Anterior cingulate cortex (tissue), 58 donors: Measurements from ENCODE around the gene MAN2B2.

Experiments
- DNase-seq, 58 donors: peaks; one replicate each; lab custom pipeline; 2025; lab: John Stamatoyannopoulos, UW

Gene MAN2B2

DNA sequence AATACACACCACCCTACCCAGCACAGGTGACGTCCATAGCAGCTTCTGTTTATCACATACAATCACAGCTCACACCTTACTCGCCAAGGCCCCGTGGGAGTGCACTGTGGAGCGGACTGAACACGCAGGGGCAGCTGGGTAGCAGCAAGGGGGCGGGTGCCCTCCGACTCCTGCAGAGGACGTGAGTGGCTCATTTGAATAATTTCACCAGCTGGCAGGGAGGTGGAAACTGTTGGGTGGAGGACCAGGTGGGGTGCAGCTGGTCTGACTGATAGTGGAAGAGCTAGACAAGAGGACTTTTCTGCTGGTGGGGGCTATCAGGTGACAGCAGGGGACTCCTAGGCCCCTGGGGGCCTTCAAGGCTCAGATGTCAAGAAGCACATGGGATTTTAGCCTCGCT, 16.3 kb downstream of the MAN2B2 start:
- no peak for DNase-seq

DNA sequence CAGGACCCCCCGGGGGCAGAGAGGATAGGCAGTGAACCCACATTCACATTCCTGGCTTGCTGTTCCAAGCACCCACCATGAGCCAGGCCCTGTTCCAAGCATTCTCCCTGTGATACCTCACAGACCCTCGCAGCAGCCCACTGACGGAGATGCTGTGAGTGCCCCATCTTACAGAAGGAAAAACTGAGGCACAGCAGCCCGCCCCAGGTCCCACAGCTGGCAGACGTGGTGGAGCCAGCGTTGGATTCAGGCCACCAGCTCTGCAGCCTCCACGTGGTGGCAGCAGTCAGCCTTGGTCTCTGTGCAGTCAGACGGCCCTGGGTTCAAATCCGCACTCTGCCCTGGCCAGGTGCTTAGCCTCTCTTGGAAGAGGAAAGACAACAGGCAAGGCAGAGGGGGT, 16.8 kb downstream of the MAN2B2 start:
- no peak for DNase-seq

DNA sequence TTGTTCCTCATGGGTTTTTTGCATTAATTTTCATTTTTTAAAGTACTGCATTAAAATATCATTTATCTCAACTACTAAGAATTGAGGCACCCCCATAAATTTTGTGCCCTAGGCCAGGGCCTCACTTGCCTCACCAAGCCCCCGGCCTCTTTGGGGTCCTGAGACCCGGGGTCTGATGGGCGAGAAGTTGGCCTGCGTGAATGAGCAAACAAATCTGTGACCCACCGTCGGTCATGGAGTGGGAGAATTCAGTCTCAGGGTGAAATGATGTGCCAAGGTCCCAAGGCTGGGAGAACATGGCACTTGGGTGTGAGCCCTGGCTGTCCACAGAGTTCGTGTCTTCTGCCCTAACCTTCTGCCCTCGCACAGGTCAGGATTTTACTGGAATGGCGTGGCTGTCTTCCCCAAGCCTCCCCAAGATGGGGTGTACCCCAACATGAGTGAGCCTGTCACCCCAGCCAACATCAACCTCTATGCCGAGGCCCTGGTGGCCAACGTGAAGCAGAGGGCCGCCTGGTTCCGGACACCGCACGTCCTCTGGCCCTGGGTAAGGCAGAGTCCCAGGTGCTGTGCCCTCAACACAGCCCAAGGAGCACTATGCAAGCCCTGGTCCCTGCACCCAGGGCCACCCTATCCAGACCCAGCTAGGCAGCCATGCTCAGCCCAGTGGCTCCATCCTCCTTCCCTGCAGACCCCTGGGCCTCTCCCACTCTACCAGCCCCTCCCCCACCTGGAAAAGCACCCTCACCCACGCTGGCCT, 18.0 kb downstream of the MAN2B2 start:
- no peak for DNase-seq

DNA sequence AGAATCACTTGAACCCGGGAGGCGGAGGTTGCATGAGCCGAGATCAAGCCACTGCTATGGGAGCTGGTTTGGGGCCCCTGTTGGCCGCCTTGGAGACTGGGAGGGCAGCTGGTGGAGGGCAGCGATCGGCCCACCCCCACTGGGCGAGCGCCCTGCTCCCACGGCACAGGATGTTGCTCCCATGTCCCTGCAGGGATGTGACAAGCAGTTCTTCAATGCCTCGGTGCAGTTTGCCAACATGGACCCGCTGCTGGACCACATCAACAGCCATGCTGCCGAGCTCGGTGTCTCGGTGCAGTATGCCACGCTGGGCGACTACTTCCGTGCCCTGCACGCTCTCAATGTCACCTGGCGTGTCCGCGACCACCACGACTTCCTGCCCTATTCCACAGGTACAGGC, 19.4 kb downstream of the MAN2B2 start:
- no peak for DNase-seq

DNA sequence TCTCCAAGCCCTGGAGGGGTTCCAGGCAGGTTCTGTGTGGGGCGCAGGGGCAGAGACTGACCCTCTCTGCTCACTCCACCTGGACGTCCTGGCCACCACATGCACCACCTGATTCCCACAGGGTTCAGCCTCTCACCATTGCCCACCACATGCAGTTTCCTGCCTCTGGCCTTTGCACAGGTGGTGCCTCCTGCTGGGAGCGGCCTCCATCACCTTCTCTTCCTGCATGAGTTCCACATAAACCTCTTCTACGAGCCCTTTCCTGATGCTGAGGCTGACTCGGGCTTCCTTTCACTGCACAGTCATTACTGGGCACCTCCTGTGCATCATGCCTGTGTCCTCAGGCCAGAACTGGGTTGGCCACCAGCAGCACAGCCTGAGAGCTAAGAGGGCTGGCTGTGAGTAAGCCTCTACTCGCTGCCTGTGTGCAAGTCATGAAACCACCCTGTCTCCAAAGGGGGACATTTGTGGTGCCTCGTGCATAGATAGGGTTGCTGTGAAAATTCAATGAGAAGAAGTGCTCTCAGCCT, 19.9 kb downstream of the MAN2B2 start:
- no peak for DNase-seq

DNA sequence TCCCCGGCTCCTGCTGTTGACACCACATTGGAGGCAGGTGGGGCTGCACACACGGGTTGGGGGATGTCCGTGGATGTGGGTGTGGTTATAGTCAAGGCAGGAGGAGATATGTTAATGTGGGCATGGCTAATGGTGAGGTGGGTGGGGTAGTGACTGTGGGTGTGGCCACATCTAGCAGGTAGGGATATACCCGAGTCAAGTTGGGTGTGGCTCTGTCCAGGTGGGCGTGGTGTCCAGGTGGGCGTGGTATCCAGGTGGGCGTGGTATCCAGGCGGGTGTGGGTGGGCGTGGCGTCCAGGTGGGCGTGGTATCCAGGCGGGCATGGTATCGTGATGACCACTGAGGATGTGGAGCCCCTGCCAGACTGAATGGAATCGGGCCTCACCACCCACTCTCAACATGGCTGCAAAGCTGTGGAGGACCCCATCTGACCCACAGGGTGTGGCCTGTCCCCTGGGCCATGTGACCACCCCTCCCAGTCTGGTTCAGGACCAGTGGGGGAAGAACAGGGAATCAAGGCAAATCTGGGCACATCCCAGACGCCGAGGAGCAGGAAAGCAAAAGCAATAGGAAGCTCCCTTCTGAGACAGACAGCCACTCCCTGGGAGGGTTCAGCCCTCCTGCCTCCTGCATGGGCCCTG, 21.0 kb downstream of the MAN2B2 start:
- DNase-seq: peak in 1 of 58 donors; percentile 23

DNA sequence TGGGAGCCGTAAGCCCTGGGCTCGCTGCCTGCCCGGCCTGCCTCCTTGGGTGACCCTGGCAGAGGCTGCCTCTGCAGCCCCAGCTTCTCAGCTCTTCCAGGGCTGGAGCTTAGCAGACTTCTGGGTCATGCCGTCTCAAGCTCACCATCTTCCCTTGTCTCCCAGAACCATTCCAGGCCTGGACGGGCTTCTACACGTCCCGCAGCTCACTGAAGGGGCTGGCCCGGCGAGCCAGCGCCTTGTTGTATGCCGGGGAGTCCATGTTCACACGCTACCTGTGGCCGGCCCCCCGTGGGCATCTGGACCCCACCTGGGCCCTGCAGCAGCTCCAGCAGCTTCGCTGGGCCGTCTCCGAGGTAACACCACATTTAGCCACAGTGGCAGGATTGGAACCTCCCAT, 22.0 kb downstream of the MAN2B2 start:
- DNase-seq: no peak

DNA sequence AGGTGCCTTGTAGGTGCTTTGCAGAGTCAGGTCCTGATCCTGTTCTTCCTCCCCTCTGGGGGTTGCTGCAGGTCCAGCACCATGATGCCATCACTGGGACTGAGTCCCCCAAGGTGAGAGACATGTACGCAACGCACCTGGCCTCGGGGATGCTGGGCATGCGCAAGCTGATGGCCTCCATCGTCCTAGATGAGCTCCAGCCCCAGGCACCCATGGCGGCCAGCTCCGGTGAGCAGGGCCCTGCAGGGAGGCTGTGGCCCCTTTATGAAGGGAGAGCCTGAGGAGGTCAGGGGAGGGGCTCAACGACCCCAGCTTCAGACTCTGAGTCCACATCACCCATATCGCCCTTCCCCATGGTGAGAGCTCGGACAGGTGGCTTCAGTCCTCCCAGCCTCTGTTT, 23.1 kb downstream of the MAN2B2 start:
- DNase-seq: no peak

DNA sequence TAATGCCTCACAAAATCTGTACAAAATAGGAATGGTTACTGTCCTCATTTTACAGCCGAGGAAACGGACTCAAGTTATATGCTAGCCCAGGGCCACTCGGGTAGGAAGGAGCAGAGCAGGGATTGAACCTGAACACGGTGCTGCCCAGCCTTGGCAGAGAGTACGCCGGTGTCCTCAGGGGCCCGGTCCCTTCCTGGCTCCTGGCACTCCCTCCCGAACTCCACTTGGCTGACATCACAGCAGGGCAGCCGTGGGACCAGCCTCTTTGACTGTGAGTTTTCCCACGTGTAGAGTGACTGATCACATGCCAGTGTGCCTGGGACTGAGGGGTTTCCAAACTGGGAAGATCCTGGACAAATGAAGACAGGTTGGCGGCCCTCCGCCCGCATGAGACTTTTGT, 23.7 kb downstream of the MAN2B2 start:
- DNase-seq: no peak

DNA sequence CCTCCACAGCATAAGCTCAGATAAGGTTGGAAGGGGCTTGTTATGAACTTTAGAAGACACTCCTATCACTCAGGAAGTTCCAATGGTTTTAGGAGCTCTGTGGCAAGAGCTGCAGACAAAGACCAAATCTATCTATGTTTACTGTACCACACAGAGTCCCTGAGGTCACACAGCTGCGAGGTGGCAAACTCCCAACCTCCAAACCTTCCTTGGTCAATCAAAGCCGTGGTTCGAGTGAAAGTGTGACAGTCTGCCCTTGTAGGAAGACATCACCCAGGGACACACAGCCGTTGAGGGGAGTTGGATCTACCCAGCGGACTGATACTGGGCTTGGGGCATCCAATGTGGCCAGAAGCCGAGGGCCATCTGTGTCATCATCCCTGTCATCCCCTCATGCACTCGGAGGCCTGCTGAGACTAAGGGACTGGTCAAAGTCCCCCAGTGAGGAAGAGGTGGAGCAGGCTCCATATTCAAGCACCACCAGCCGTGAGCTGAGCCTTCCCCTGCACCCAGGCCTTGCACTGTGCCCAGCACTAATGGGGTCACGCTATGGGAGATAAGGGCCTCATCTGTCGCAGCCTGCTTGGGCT, 26.8 kb downstream of the MAN2B2 start:
- DNase-seq: no peak

DNA sequence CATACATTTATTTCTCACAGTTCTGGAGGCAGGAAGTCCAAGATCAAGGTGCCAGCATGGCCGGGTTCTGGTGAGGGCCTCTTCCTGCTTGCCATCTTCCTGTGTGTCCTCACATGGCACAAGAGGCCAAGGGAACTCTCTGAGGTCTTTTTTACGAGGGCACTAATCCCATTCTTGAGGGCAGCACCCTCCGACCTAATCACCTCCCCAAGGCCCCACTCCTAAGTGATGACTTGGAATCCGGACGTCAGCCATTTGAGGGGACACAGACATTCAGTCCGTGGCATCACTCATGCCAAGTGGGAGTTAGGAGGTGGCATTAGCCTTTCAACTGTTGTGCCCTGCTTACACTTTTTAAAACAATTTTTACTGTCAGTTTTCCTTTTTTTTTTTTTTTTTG, 27.3 kb downstream of the MAN2B2 start:
- DNase-seq: no peak

DNA sequence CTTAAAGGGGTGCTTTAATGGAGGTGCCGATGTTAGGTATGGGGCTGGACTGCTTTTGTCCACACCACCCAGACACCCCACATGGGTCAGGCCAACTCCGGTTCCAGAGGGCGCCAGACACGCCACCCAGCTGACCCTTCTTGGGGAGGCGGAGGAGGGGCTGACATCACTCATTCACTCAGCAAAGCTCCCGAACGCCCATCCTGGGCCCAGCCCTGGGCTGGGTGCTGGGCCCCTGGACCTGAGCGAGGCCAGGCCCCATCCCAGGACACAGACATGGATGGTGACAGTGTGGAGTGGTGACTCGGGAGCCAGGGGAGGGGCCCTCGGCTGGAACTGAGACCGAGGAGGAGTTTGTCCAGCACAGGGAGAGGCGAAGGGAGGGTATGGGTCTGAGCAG, 28.1 kb downstream of the MAN2B2 start:
- DNase-seq: no peak

DNA sequence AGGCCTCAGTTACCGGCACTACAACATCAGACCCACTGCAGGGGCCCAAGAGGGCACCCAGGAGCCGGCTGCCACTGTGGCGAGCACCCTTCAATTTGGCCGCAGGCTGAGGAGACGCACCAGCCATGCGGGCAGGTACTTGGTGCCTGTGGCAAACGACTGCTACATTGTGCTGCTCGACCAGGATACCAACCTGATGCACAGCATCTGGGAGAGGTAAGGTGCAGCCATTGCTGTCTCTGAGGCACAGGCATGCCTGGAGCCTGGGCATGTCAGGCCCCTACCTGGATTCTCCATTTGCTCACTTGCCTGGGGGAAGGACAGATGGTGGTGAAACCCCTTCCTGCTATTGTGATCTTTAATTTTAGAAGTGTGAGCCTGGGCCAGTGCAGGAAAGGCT, 30.1 kb downstream of the MAN2B2 start:
- no peak for DNase-seq

DNA sequence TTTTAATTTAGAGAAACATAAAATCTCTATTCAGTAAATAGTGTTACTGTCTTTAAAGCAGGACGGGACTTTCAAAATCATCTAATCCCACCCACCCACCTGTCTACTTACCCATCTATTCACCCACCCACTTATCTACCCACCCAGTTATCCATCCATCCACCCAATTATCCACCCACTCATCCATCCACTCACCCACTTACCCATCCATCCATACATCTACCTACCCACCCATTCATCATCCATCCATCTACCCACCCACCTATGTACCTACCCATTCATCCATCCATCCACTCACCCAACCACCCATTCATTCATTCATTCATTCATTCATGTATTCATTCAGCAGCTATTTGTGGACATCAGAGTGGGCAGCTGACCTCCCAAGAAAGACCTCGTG, 30.6 kb downstream of the MAN2B2 start:
- DNase-seq: no peak

DNA sequence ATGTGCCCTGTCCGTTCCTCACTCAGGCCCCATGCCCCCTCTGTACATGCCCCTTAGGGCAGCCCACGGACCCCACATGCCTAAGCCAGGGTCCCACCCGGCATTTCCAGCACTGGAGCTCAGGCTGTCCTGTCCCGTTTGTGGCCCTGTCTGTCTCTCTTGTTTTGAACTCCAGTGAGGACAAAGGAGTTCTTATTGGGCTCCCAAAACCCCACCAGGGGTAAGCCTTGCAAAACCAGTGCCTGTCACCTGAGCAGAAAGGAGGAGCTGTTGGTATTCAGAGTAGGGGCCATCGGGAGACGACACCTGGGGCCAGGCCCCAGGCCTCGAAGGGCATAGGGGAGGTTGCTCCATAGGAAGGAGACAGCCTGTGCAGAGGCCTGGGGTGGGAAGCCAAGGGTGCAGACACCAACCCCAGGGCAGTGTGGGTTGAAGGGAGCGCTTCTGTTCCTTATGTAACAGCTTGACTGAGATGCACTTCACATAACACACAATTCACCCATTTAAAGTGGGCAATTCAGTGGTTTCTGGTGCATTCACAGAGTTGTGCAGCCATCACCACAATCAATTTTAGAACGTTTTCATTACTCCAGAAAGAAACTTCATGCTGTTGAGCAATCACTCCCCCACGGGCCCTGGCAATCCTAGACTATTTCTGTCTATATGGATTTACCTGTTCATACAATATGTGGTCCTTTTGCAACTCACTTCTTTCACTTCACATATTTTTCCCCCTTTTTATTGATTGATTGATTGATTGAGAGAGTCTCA, 31.7 kb downstream of the MAN2B2 start:
- no peak for DNase-seq

DNA sequence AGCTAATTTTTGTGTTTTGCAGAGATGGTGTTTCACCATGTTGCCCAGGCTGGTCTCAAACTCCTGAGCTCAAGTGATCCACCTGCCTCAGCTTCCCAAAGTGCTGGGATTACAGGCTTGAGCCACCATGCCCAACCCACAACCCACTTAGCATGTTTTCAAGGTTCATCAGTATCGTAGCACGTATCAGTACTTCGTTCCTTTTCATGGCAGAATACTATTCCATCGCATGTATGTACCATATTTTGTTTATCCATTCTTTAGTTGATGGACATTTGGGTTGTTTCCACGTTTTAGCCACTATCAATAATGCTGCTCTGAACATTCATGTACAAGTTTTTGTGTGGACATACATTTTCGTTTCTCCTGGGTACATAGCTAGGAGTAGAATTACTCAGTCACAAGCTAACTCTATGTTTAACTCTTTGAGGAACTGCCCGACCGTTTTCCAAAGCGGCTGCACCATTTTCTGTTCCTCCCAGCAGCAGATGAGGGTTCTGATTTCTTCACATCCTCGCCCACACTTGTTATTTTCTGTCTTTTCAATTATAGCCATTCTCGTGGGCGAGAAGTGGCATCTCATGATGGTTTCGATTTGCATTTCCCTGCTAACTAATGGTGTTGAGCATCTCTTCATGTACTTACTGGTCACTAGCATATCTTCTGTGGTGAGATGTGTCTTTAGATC, 32.5 kb downstream of the MAN2B2 start:
- peak in 15 of 58 donors; percentile 5 to 66 (median 17) for DNase-seq

DNA sequence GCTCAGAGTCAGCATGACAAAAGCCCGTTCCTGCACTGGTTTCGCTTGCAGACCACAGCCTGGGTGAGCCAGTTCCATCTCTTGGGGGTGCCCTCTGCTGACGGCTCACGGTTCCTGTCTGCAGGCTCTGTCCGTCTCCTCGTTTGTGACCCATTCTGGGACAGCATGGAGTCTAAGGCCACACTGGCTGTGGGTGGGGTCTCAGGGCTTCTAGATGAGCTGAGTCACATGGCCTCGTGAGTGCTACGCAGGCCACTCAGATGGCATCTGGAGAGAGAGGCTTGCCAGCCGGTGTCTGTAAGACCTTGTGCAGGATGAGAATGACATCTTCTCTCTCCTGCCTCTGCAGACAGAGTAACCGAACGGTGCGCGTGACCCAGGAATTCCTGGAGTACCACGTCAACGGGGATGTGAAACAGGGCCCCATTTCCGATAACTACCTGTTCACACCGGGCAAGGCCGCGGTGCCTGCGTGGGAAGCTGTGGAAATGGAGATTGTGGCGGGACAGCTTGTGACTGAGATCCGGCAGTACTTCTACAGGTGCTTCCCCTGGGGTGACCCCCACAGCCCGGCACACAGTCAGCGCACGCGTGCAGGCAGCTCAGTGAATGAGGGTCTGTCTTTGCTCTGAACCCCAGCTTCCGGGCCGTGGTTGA, 33.9 kb downstream of the MAN2B2 start:
- DNase-seq: peak in 19 of 58 donors; percentile 3 to 72 (median 21)

DNA sequence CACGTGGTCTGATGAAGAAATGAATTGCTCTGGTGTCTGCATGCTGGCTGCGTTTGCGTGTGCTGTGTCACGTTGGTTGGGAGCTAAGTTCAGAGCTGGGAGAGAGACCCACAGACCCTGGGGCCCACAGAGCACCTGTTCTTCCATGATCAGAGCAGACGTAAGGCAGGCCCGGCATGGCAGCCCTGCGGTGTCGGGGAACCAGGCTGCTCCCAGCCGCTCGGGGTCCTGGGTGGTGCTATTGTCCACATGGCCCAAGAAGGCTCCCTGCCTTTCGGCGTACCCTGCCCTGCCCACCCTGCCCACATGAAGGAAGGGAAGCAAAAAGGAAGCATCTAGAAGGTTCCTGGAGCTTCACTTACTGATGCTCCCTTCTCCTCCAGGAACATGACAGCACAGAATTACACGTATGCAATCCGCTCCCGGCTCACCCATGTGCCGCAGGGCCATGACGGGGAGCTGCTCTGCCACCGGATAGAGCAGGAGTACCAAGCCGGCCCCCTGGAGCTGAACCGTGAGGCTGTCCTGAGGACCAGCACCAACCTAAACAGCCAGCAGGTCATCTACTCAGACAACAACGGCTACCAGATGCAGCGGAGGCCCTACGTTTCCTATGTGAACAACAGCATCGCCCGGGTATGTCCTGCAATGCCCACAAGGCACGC, 34.6 kb downstream of the MAN2B2 start:
- no peak for DNase-seq

DNA sequence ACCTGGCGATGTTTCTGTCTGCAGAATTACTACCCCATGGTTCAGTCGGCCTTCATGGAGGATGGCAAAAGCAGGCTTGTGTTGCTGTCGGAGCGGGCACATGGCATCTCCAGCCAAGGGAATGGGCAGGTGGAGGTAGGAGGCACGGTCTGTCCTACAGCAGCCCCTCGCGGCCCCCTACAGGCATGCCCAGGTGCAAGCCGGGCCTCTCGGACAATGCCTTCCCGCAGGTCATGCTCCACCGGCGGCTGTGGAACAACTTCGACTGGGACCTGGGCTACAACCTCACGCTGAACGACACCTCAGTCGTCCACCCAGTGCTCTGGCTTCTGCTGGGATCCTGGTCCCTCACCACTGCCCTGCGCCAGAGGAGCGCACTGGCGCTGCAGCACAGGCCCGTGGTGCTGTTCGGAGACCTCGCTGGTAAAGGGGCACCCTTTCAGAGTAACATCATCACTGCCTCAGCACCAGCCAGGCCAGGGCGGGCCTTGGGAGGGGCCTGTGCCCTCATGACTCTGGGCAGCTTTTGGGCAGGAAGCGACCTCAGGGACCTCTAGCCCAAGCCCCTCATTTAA, 36.0 kb downstream of the MAN2B2 start:
- DNase-seq: no peak
